NCI-H510A treated with DMSO at 0.1 percent for 48 hours (cell line): ENCODE results near the gene CA7.
A peak's percentile ranks its signal among the peaks of the same experiment; 100 is the strongest.

Experiments
- DNase-seq: peaks from one replicate; lab custom pipeline; 2025; lab: John Stamatoyannopoulos, UW

The CA7 gene

DNA sequence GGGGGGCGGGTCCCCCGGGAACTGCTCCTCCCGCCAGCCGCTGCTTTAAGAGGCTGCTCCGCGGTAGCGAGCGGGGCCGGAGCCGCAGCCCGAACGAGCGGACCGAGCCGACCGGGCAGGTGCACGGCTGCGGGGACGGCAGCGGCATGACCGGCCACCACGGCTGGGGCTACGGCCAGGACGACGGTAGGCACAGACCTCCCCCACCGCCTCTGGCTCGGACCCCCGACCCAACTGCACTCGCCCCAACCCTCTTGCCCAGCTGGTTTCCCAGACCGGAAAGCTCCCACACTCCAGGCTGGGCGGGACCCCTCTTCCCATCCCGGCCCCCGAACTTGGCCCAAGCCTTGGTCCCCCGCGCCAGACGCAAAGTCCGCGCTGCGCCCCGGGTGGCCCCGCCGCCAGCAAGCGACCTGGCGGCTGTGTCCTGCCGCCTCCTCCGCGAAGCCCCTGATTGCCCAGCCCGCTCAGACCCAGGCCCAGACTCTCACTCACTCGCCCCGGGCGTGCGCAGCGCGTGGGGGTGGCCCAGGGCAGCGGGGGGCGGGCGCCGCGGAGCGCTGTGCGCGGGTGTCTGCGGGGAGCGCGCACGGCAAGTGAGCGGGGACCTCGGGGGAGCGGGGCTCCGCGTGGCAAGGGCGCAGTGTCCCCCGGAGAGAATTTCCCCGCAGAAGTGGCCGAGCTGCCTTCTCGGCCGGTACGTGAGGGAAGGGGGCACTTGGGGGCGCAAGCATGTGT lies at the start of gene CA7:
Gene CA7 (plus strand): TSS at position 73 of the 738 bp plus-strand sequence. CDS start 74 bp downstream, at position 147.
- DNase-seq: no peak

DNA sequence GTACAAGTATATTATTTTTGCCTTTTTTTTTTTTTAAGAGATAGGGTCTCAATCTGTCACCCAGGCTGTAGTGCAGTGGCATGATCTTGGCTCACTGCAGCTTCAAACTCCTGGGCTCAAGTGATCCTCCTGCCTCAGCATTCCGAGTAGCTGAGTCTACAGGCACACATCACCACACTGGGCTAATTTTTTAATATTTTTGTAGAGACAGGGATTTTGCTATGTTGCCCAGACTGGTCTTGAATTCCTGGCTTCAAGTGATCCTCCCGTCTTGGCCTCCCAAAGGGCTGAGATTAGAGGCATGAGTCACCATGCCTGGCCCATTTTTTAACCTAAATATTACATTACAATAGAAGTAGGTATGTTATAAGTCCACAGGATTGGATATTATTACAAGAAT lies 46.1 kb upstream of the CA7 start:
- no peak for DNase-seq

DNA sequence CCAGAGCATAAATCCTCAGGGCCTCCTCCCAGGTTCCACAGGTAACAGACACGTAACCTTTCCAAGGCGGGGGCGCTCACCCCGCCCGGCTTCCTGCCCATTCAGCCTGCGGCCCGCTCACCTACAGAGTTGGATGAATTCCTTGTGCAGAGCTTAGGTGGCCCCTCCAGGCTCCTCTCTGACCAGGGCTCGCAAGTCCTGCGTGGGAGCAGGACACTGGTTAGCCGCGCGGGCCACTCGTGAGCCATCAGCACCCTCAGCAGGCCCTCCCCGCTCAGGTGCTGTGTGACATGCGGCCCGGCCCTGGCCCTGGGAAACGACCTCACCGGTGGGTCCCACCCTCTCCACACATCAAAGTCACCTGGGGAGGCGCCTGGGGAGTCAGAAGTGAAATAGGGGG lies 43.4 kb upstream of the CA7 start:
- DNase-seq: no peak

DNA sequence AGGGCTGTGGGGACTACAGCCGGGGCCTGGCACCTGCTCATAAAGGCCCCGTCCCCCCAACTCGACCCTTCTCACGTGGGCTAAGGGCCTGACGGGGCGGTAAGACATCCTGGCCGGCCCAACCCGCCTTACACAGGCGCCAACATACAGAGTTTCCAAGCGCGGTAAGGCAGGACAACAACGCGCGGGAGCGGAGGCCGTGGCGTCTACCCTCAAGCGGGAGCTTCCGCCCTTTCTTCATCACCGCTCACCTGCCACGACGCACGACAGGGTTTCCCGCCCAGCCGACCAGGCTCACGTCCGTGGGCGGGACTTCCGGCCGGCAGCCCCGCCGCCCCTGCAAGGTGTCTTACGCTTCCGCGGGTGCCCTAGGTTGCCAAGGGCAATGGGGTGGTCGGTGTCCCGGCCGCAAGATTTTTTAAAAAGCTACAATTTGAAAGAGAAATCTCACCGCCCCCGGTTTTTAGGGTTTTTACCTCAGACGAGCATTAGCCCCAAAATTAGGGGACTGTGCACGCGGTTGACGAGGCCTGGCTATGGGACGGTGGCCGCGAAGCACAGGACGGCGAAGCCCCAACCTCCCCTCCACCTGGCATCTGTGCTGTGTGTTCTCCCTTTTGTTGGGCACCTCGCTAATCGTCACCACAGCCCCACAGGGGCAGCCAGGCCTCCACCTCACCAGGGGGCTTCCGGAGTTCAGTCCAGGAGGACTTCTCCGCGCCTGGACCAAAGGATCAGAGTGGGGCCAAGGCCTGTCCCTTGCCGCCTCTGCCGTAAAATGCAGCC lies 42.7 kb upstream of the CA7 start, which contains the start of gene TERB1:
Gene TERB1 (minus strand): TSS at position 265 of the 786 bp plus-strand sequence. CDS start 4,786 bp downstream, outside the sequence.
- no peak for DNase-seq

DNA sequence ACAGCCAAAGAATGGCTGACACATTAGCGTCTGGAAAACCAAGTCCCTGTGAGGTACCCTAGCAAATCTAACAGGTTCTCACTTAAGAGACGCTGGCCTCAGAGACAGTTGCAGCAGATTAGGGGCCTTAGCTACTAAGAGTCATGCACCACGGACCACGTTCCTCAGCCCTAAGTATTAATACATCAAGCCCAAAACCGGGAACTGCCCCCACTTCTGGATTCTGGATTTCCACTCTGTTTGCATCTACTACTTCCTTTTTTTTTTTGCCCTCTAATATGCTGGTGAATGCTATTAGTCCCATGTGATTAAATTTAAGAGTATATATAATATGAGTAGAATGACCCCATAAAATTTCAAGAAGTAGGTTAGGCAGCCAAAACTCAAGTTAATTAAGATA lies 42.1 kb upstream of the CA7 start:
- DNase-seq: no peak

DNA sequence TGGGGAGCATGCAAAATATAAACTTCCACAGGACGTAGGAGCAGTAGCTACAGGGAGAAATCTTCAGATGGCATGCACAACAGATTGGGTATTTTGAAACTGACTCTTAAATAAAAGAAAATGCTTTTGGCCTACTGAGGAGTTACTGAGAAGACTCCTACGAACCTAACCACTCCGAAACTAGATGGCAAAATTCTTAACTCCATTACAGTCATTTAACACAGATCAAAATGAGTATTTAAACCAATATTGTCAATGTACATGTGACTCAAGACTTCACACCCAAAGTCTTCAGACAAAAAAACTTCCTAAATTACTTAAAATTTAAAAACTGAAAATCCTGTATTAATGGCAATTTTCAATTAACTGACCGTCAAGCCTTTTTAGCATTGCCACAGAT lies 34.4 kb upstream of the CA7 start:
- DNase-seq: no peak

DNA sequence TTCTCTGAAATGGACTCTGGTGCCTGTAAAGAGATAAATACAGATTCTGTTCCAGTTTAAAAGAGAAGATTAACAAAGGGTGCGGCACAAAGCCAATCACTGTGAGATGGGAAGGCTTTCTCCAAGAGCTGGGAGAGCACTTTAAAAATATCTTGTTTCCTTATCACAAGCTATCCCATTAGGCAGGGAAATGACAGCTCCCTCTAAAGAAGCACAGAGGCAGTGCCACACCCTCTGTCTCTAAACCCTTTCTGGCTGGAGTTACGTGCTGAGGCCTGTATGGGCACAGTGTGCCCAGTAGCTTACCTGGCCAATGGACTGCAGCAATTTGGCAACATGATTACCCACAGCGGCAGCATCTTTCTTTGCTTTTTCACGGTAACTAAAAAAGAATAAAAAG lies 33.8 kb upstream of the CA7 start:
- no peak for DNase-seq

DNA sequence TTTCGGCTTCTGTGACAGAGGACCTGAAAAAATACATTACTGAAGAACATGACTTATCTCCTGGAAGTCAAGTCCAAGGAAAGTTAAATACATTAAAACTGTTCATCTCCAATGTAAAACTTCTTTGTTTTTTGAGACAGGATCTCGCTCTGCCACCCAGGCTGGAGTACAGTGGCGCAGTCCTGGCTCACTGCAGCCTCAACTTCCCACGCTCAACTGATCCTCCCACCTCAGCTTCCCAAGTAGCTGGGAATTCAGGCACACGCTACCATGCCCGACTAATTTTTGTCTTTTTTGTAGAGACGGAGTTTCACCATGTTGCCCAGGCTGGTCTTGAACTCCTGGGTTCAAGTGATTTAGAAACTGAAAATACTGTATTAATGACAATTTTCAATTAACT lies 33.2 kb upstream of the CA7 start:
- no peak for DNase-seq

DNA sequence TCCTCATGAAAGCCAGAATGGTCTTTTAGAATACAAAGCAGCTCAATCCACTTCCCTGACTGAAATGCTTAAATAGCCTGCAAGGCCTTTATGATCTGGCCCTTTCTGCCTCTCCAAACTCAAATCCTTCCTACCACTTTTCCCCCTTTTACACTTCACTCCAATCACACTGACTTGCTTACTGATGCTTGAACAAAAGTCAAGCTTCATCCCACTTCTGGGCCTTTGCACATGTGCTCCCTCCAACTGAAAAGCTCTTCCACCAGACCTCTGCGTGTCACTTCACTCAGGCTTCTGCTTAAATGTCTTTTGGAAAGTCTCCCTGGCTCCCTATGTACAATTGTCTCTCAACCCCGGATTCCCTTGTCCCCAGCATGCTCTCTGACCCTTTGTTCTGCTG lies 29.5 kb upstream of the CA7 start:
- DNase-seq: no peak

DNA sequence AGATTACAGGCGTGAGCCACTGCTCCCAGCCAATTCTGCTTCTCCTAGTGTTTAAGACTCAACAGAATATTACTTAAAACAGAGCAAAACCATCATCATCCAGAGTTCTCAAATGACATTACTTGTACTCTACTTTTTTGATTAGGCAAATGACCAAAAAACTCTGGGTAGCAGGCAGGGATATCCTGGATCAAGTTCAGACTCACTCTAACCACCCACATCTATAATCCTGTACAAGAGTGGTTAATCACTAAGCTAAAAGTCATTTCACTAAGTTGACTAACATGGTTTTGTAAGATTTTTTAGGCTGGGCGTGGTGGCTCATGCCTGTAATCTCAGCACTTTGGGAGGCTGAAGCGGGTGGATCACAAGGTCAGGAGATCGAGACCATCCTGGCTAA lies 20.2 kb upstream of the CA7 start:
- no peak for DNase-seq

DNA sequence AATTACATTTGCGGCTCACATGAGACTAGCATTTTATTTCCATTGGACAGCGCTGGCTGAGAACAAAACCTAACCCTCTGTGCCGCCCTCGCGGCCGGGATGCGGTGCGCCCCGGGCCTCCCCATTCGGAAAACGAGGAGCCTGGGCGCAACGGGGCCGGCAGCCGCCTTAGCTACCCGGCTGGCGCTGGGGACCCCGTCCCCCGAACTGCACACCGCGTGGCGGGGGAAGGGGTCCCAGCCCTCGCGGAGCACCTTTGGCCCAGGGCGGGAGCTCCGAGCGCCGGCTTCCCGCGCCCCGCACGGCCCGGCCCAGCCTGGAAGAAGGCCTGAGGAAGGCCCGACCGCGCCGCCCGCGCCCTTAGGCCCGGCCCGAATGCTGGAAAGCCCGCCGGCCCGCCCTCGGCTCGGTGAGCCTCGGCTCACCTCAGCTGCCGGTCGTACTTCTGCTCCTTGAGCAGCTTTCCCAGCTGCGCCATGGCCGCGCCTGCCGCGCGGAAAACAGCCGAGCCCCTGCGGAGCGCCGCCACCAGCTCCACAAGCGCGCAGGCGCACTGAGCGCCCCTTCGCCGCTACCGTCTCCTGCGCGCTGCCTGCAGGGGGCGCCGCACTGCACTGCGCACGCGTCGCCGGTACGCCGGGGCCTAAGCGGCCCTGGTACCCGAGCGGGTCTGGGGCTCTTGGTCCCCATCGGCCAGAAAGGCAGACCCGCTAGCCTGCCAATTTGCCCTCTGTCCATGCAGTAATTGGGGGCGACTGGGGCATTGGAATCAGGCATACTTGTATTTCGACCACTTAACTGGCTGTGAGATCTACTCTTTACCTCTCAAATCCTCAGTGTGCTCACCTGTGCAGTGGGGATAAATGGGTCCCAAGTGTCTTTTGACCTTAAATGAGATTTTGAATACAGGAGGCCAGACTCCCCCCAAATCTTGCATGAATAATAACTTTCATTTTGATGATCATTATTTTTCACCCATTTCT lies 13.5 kb upstream of the CA7 start, which contains the start of gene NAE1:
Gene NAE1 (minus strand): TSS at position 555 of the 983 bp plus-strand sequence. CDS start 77 bp downstream, at position 478.
- DNase-seq: peak; percentile 83

DNA sequence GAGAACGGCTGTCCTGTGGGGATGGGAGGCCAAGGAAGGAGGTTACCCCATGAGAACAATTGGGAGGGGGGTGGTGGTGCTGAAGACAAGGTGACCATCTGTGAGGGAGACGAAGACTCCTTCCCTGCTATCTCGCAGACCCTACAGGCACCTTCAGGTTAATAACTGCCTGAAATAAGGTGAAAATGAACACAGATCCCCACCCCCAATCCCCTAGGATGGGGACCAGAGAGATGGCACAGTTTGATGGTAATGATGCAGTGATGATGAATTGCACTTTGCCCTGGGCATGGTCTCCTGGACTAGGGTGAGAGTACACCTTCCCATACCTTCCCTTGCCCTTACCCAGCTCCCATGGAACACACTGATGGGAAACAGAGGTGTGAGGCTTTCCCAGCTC lies 12.0 kb upstream of the CA7 start:
- DNase-seq: no peak

DNA sequence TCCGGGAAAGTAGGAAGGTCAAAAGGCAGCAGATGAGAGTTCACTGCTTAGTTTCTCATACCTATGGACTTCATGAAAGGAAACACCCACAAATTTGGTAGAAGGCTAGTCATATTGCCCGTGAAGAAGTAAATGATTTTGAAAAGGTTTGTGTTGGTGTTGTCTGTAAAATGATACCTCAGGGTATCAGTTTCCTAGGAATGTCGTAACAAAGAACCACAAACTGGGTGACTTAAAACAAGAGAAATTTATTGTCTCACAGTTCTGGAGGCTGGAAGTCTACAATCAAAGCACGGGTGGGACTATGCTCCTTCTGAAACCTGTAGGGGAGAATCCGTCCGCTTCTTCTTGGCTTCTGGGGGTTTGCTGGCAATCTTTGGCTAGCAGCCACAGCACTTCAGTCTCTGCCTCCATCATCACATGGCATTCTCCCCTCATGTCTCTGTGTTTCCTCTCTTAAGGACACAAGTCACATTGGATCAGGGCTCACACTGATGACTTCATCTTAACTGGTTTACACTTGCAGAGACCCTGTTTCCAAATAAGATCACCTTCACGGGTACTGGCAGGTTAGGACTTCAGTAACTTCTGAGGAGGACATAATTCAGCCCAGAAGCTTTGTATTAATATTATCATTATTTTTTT lies 11.4 kb upstream of the CA7 start:
- DNase-seq: no peak

DNA sequence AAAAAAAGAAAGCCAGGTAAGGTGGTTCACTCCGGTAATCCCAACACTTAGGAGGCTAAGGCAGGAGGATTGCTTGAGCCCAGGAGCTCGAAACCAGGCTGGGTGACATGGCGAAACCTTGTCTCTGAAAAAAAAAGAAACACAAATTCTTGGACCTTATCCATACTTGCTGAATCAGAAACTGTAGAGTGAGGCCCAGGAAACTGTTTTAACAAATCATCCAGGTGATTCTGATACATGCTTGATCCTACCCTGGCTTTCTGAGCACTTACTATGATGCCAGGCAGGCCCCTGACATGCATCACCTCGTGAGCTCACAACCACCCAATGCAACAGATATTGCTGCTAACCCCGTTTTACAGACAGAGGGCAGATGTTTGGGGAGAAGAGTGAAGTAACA lies 9.5 kb upstream of the CA7 start:
- no peak for DNase-seq

DNA sequence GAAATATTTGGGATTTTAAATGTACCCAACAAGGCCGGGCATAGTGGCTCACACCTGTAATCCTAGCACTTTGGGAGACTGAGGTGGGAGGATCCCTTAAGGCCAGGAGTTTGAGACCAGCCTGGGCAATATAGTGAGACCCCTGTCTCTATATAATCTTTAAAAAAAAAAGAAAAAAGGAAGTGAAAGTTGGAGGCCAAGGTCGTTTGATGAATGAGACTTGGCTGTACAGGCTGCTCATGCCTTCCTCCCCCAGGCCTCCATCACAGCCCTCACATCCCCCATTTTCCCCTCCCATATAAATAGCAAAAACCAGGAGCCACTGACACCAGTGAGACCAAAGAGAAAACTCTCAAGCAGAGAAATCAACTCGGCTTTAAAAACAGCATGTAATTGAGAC lies 3.3 kb upstream of the CA7 start:
- DNase-seq: no peak

DNA sequence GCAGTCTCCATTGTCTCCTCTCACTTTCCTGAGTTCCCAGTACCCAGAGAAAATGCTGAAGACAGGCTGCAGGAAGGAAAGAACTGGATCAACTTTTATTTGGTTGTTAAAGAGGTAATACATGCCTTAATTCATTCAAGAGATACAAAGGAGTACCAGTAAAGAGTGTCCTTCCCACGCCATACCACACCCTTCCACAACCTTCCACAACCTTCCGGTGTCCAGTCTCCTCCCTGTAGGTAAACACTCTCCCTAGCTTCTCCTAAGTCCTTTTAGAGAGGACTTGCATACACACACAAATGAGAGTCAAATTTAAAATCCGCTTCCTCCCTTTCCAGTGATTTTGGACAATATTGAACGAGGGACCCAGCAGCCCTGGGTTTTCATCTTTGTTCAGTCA lies 2.8 kb upstream of the CA7 start:
- DNase-seq: no peak

DNA sequence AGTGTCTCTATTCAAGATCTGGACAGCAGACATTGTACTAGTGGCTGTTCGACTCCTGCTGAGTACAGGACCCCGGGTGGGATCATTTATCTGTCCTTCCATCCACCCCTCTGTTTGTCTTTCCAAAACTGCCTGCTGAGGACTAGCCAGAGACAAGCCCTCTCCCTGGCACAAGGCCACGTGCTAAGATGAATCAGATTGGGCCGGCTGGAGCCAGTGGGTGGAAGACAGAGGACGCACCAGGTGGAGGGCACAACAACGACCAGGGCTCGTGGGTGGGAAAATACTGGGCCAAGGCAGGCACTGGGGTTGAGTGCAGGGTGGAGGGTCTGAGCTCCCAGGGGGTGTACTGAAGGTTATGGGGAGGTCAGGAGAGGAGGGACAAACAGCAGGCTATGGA lies 1.4 kb upstream of the CA7 start:
- DNase-seq: no peak

DNA sequence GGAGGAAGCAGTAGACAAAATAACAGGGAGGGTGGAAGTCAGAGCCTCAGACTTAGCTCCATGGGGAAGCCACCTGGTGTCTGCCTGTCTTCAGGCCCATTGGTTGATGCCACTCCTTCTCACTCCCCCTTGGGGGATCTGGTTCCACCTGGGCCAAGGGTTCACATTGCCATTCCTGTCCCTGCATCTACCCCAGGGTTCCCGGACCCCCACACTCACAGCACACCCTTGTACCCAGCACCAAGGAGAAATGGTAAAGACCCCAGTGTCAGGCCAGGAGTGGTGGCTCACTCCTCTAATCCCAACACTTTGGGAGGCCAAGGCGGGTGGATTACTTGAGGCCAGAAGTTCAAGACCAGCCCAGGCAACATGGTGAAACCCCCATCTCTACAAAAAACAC lies 1.0 kb upstream of the CA7 start:
- DNase-seq: no peak

DNA sequence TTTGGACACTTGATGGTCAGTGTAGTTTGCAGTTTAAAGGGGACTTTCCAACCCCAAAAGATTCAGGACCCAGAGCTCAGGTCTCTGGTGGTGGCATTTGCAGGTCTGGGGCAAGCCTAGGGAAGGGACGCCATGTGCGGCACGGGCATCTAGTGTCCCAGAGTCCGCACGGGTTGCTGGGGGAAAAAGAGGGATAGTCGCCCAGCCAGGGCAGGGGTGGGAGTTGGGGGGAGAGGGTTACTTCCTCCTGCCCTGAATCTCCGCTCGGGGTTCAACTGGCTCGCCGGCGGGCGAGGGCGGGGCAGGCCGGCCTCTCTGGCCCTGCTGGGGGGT lies 239 bp upstream of the CA7 start:
- no peak for DNase-seq

DNA sequence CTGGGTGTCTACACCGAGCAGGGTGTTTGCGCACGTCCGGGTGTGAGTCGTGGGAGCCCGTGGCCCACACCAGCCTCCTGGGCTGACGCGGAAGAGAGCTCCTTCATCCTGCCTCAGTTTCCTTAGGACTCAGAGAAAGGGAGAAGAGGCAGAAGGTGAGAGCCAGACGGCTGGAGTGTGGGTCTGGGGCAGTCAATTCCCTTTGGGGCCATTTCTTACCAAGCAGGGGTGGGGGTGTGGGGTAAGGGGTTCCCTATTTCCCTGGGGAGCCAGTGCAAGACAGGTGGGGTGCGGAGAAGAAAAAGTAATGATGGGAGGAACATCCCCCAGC lies 831 bp downstream of the CA7 start:
- no peak for DNase-seq

DNA sequence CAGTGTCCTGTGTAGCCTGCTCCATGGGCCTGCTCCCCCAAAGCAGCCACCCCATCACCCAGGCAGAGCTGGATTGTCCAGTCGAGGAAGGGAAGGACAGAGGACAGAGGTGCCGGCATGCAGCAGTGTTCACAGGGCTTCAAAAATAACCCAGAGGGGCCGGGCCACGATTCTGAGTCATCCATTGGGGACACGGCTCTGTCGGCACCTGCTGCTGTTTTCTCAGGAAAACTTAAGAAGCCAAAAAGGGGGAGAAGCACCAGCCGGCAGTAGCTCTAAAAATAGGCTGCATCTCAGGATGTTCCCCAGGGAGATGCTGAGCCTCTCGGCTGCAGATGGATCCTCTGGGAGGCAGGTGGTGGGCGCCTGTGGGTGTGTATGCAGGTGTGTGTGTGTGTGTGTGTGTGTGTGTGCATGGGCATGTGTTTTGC lies 1.6 kb downstream of the CA7 start:
- DNase-seq: no peak

DNA sequence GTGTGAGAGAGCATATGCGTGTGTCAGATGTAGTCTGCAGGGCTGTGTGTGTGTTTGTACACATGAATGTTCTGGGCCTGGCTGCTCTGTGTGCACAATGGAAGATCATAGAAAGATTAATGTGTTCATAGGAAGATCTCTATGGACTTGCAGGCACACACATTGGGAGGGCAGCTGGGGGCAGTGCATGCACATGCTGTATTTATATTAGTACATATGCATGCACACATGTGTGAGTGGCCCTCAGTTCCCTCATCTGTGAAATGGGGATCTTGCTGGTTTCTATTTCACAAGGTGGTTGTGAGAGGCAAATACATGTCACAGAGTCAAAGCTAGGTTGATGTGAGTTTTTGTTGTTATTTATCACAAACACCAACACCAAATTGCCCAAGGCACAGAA lies 2.1 kb downstream of the CA7 start:
- DNase-seq: no peak
